ENCODE measurements around the gene GALNT14.

GALNT14 gene

GRCh38 chr2:30877833-30878232 lies 260.4 kb downstream of the GALNT14 start:
- DNase-seq, result no peak

- DNase-seq, result no peak
These were observed 265.4 kb downstream of the GALNT14 start for GRCh38 chr2:30872797-30873196.

DNA sequence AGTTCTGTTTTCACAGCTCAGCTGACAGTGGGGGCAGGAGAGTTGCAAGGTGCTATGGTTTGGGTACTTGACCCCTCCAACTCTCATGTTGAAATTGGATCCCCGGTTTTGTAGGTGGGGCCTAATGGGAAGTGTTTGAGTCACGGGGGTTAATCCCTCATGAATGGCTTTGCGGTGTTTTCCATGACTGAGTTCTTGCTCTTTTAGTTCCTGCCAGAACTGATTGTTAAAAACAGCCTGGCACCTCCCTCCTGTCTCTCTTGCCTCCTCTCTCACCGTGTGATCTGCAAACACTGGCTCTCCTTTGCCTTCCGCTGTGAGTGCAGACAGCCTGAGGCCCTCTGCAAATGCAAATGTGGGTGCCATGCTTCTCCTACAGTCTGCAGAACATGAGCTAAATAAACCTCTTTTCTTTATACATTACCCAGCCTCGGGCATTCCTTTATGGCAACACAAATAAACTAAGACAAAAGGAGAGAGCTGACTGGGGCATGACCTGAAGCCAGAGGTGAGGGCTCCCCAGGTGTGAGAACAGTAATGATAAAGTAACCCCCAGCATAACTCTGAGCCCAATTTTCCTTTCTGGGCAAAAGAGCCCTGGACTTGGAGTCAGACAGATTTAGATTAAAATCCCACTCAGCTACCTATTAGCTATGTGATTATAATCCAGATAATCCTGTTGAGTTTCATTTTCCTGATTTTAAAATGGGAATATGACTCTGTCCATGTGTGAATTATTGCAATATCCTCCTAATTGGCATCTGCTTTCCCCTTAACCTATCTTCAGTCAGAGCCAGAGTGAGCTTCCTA lies 266.1 kb downstream of the GALNT14 start:
- DNase-seq, result no peak

- DNase-seq, result no peak
These were observed 266.8 kb downstream of the GALNT14 start for GRCh38 chr2:30871440-30871839.

DNA sequence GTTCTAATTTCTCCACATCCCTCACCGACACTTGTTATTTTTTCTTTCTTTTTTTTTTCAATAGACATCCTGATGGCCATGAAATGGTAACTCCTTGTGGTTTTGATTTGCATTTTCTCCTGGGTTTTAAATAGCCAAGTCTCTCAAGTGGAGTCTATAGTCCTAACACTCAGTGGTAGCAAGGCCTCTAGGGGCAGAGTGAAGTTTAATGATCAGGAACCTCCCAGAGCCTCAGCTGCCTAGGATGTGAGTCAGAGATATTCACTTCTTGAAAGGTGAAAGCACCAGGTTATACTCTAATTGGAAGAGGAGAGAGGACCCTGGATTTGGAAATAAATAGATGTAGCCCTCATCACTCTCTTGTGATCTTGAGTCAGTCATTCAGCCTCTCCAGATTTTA lies 268.3 kb downstream of the GALNT14 start:
- DNase-seq, result no peak

DNA sequence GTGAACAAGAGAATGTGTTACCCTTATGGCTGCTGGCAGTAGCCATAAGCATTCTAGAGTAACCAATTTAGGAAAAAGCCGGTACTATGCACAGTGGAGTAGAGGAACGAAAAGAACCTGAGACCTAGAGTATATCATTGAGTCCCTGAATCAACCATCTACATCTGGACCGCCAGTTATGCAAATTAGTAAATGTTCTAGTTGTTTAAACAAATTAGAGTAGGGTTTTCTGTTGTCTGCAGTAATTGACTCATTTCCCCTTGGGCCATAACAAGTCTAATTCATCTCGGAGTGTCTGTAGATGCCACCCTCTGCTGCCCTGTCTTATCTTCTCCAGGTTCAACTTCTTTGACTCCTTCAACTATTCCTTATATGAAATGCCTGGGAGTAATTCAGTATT lies 270.9 kb downstream of the GALNT14 start:
- DNase-seq, result no peak

GRCh38 chr2:30866974-30867373 lies 271.3 kb downstream of the GALNT14 start:
- no peak for DNase-seq

GRCh38 chr2:30865892-30866681 lies 272.2 kb downstream of the GALNT14 start:
- DNase-seq, result no peak

GRCh38 chr2:30865243-30865642 lies 273.0 kb downstream of the GALNT14 start:
- no peak for DNase-seq

DNA sequence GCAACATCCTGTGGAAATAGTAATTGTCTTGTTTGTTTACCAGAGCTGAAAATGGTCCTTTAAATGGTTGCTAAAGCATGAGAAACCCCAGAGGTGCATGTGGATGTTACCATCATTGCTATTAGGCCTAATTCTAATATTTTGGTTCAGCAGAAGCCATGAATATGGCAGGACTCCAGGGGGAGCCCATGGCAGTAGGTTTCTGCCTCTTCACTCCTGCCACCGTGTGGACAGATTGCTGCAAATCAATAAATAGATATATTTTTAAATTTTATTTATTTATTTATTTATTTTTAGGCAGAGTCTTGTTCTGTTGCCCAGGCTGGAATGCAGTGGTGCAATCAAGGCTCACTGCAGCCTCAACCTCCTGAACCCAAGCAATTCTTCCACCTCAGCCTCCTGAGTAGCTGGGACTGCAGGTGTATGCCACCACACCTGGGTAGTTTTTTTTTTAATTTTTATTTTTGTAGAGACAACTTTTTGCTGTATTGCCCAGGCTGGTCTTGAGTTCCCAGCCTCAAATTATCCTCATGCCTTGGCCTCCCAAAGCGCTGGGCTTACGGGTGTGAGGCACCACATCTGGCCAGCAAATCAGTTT lies 276.1 kb downstream of the GALNT14 start:
- peak; percentile 60 for DNase-seq

GRCh38 chr2:30860726-30861125 lies 277.5 kb downstream of the GALNT14 start:
- no peak for DNase-seq
